NOMO-1 (cell line): ENCODE measurements around the gene KSR2.
"Not testable (repeated sequence)": the region's sequence is repeated elsewhere in the genome, so short reads cannot be mapped to it uniquely, and the experiment has no call there.

ENCODE experiments used
- DNase-seq, 2 experiments: peaks; one replicate each; lab custom pipeline; 2025; ENCODE audit not compliant: unreplicated experiment in 2 of 2; lab: John Stamatoyannopoulos, UW

The KSR2 gene

DNA sequence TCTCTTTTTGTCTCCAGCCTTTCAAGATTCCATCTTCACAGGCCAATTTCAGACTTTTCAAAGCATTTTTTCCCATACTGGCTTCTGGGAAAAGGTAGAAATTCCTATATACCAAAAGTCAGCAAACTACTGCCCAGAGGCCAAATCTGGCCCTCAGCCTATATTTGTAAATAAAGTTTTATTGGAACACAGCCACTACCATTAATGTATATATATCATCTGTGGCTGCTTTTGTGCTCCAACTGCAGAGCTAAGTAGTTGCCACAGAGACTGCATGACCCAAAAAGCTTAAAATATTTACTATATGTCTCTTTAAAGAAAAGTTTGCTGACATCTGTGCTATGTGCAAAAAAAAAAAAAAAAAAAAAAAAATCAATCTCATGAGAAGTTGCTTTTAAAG, 76.3 kb downstream of the KSR2 start:
- no peak for DNase-seq

DNA sequence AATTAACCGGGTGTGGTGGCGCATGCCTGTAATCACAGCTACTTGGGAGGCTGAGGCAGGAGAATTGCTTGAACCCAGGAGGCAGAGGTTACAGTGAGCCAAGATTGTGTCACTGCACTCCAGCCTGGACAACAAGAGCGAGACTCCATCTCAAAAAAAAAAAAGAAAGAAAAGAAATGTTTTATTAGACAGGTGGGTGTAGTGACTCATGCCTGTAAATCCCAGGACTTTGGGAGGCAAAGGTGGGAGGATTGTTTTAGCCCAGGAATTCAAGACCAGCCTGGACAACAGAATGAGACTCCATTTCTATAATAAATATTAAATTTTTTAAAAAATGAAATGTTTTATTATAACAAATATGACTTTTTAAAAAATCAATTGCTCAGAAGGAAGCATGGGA, 77.5 kb downstream of the KSR2 start:
- DNase-seq = not testable (repeated sequence)

DNA sequence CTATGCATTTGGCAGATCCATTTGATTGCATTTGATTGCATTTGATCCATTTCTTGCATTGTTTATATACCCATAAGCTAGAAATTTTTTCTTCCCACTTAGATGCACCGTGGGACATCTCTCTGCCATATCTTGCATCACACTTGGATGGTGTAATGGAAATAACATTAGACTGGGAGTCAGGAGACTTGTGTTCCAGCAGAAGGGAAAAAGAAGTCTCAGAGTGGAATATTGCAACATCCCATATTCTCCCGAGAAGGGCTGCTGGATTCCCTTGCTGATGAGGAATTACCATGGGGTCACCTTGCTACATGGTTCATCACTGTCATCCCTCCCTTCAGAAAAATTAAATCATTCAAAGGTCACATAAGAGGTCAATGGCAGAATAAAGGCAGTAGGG, 78.1 kb downstream of the KSR2 start:
- no peak for DNase-seq

GRCh38 chr12:117890137-117890536, 78.7 kb downstream of the KSR2 start:
- DNase-seq = no peak

DNA sequence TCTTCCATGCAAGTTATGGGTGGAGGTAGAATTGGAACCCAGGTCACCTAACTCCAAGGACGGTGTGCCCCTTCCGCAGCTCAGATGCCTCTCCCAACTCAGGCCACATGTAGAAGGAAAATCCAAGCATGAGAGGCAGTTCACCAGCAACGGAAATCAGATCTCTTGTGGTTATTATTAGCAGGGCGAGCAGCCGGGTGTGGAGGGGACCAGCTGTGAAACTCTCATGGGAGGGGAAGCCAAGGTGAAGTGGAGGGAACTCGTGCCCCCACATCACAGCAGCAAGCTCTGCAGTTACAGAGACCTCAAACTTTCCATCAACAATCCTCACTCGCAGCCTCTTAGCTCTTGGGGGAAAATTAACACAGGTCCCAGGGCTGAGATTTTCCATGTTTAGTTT, 79.7 kb downstream of the KSR2 start:
- DNase-seq = no peak

DNA sequence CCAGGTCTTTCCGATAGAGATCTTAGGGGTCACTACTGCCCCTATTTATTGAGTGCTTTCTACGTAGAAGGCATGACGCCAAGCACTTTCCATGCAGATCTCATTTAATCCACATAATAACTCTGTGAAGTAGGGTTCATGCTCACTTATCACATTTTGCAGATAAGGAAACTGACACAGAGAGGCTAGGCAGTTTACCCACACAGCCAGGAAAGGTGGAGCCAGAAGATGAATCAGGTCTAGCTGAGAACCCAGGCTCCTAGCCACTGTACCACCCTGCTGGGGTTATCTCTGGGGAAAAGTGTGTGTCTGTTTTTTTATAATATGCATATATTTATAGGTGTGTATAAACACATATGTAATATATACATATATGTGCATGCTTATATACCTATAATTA, 83.6 kb downstream of the KSR2 start:
- no peak for DNase-seq

GRCh38 chr12:117884161-117884560, 84.6 kb downstream of the KSR2 start:
- no peak for DNase-seq

DNA sequence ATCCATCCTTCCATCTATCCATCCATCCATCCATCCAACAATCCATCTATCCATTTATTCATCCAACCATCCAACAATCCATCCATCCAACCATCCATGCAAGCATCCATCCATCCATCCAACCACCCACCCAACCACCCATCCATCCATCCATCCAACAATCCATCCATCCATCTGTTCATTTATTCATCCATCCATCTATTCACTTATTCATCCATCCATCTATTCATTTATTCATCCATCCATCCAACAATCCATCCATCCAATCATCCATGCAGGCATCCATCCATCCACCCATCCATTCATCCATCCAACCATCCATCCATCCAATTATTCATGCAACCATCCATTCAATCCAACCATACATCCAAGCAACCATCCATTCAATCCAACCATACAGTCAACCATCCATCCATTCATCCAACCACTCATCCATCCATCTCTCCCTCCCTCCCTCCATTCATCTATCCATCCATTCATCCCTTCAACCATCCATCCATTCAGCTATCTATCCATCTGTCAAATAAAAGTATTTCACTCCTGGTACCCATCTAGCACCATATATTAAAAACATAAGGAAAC, 86.1 kb downstream of the KSR2 start:
- DNase-seq = no peak

- DNase-seq = no peak
These were observed 86.6 kb downstream of the KSR2 start for GRCh38 chr12:117882181-117882580.

GRCh38 chr12:117881517-117881916, 87.3 kb downstream of the KSR2 start:
- DNase-seq = no peak

GRCh38 chr12:117878605-117879004, 90.2 kb downstream of the KSR2 start:
- DNase-seq = no peak

DNA sequence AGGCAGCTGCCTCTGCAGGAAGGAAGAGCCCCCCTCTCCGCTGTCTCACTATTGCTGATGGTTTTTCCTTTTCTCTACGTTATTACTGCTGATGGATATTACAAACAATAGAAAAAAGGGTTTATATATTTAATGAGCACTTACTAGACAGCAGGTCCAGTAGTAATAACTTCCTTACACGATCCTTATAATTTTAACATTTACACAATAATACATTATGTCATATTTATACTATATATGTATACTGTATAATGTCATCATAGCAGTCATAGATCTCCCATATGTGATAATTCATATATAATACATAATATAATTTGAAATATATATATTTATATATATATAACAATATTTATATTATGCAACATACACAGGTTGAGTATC, 92.4 kb downstream of the KSR2 start:
- DNase-seq = no peak

- DNase-seq = no peak
These were observed 92.9 kb downstream of the KSR2 start for GRCh38 chr12:117875744-117876435.

GRCh38 chr12:117874842-117875434, 93.9 kb downstream of the KSR2 start:
- DNase-seq = peak; percentile 8 to 49

DNA sequence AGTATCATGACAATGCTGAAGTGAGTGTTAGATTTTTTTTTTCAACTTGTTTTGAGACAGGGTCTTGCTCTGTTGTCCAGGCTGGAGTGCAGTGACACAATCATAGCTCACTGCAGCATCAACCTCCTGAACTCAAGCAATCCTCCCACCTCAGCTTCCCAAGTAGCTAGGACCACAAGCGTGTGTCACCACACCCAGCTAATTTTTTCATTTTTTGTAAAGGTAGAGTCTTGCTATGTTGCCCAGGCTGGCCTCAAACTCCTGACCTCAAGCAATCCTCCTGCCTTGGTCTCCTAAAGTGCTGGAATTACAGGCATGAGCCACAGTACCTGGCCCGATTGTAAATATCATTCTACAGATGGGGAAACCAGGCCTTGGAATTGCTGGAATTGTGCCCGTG, 94.6 kb downstream of the KSR2 start:
- DNase-seq = not testable (repeated sequence)

DNA sequence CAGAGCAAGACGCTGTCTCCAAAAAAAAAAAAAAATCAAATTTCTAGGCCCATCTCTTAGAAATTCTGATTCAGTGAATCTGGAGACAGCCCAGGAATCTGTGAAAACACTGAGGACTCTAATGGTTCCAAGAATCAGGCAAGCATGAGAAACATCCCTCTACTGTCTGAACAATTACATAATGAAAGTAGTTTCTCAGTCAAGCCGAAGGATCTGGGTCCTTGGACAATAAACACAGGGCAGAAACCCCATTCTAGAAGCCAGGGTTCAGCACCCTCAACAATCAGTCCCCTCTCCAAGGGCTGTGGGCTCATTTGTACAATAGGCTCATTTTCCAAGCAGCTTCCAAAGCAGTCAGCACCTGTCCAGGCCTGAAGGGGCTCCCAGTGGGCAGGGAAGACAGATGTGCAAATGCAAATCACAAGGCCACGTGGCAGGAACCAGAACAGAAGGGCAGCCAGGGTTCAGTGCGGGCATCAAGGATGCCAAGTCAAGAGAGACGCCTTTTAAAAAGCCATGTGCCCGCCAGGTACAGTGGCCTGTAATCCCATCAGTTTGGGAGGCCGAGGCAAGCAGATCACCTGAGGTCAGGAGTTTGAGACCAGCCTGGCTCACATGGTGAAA, 96.1 kb downstream of the KSR2 start:
- no peak for DNase-seq

GRCh38 chr12:117869551-117869950, 99.2 kb downstream of the KSR2 start:
- no peak for DNase-seq

DNA sequence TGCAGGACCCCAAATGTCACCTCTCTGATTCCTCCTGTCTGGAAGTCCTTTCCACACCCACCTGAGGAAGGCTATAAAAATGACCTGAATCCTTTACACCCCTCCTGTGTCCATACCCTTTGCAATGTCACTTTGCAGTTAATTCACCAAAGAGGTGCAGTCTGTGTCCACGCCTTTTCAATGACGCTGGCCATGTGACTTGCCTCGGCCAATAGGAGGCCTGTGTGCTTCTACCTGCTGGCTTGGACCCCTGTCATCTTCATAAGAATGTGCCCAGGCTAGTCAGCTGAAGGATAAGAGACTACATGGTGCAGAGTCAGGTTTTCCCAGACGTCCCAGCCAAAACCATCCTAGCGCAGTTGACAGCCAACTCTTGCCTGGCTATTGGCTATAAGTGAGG, 101.4 kb downstream of the KSR2 start:
- DNase-seq = no peak

DNA sequence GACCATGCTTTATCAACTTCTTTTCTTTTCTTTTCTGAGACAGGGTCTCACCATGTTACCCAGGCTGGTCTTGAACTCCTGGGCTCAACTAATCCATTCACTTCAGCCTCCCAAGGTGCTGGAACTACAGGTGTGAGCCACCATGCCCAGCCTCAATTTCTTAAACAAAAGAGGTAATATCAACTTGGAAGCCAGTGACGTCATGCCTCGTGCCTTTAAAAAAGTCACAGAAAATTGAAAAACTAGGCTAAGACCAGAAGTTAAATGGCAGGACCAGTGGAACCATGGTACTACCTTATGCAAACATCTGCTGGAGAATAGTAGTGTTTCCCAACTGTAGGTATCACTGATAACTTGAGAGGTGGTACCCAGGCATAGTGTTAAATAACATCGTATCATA, 103.3 kb downstream of the KSR2 start:
- DNase-seq = no peak

GRCh38 chr12:117863002-117863709, 105.6 kb downstream of the KSR2 start:
- no peak for DNase-seq

- DNase-seq = no peak
These were observed 107.1 kb downstream of the KSR2 start for GRCh38 chr12:117861691-117862090.
